ENCODE data around the gene FAM32A.
"Not testable (repeated sequence)": the region's sequence is repeated elsewhere in the genome, so short reads cannot be mapped to it uniquely, and the experiment has no call there.

The FAM32A gene

DNA sequence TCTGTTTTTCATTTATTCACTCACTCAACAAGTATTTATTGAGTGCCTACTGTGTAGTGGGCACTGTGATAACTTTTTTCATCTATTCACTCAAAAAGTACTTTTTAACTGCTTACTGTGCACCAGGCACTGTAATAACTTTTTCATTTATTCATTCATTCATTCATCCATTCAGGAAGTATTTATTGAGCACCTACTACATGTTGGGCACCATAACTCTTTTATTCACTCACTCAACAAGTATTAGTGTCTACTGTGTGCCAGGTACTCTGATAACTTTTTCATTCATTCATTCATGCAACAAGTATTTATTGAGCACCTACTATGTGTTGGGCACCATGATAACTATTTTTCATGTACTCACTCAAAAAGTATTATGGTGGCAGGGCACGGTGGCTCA lies 18.8 kb upstream of the FAM32A start:
- no peak for DNase-seq

DNA sequence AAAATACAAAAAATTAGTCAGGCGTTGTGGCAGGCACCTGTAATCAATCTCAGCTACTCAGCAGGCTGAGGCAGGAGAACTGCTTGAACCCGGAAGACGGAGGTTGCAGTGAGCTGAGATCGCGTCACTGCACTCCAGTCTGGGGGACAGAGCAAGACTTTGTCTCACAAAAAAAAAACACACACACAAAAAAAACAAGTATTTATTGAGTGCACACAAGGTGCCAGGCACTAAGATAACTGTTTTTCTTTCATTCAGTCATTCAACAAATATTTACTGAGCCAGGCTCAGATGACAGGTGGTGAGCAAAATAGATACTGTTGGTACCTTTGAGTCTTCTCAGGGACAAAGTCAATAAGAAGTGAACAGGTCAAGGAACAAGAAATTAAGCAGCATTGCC lies 18.2 kb upstream of the FAM32A start:
- no peak for DNase-seq

DNA sequence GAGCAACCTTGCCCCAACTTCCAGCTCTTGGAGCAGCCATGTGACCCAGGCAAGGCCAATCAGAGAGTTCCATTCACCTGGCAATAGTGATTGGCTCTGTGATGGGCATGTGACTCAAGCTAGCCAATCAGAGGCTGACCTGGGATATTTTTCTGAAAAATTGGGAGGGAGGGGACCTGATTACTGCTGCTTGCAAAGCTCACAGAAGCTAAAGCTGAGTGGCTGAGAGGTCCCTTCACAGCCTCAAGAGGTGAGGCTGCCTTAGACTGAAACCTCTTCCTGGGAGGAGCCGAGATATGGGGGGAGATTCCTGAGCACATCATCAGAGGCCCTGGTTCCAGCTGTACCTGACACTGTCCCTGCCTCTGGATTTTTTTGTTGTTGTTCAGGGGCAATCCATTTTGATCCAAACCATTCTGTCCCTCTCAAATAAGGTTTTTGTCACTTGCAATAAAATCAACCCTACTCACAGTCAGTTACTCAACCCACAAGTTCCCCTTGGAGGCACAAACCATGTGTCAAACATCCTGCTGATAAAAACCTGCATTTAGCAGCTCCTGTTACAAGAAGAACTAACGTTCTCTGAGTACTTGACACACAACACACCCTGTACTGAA lies 16.6 kb upstream of the FAM32A start:
- DNase-seq, result no peak

DNA sequence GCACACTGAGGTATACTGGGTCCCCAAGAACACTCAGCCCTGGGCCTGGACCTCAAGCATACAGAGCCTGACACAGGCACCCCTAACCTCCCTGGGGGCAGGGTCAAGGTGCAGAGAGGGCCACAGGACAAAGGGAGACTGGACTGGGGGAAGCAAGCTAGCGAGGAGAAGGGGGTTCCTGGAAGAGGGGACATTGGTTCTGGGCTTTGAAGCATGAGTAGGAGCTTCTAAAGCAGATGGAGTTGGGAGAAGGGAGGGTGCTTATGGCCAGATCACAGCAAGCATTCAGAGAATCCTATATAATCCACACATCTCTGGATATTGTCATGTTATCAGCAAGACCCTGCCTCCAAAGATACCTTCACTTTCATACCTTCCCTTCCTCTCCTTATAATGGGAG lies 15.1 kb upstream of the FAM32A start:
- DNase-seq, result no peak

DNA sequence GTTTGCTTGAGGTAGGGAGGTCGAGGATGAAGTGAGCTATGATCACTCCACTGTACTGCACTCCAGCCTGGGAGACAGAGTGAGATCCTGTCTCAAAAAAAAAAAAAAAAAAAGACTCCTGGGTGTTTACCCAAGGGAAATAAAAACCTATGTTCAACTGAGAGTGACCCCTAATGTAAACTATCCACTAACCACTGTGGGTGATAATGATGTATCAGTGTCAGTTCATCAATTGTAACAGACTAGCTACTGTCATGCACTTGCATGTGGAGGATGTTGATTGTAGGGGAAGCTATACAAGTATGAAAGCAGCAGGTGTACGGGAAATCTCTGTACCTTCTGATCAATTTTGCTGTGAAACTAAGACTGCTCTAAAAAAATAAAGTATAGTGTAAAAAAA lies 9.3 kb upstream of the FAM32A start:
- no peak for DNase-seq

DNA sequence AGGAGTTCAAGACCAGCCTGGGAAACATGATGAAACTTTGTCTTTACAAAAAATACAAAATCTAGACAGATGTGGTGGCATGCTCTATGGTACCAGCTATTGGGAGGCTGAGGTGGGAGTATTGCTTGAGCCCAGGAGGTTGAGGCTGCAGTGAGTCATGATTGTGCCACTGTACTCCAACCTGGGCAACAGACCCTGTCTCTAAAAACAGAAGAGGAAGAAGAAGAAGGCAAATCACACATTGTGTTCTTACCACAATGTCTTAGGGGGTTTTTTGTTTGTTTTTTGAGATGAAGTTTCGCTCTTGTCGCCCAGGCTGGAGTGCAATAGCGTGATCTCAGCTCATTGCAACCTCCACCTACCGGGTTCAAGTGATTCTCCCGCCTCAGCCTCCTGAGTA lies 6.3 kb upstream of the FAM32A start:
- not testable (repeated sequence) for DNase-seq

DNA sequence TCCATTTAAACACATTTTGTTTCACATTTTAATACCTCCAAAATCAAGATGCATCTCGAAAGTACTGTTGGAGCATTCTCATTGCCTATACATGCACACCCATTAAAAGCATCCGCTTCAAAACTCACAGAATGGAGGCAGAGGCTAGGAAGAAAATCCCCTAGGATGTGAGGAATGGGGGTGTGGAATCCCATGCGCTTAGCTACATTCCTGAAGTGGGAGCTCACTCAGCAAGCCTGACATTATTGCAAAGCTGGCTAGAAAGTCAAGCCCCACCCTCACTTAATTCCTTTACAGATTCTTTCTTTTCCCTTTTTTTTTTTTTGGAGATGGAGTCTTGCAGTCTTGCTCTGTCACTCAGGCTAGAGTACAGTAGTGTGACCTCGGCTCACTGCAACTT lies 4.6 kb upstream of the FAM32A start:
- no peak for DNase-seq

DNA sequence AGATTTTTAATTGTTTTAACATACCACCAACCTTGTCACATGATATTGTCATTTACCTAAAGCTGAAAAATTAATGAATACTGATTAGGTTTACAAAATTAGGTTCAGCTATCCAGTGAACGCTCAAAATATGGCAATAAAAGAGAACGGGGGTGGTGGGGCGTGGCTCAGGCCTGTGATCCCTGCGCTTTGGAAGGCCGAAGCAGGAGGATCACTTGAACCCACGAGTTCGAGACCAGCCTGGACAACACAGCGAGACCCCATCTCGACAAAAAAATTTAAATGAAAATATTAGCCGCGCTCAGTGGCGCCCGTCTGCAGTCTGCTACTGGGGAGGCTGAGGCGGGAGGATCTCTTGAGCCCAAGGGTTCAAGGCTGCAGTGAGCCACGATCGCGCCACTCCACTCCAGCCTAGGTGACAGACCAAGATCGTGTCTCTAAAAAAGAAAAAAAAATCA lies 516 bp upstream of the FAM32A start:
- no peak for DNase-seq

DNA sequence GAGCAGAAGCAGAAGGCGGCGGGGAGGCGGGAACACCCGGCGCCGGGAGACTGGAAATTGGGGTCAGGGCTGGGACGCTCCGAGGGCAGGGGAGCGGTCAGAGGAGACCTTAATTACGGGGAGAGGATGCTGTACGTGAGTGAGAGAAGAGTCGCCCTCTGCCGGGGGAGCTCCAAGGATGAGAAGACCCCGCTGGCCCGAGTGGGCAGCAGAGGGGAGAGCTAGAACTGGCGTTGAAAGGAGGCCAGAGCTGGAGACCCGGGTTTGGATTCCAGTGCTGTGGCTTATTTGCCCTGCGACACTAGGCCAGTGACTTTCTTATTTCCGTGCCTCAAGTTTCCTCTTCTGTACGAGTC lies 536 bp downstream of the FAM32A start:
- peak; percentile 28 for DNase-seq

DNA sequence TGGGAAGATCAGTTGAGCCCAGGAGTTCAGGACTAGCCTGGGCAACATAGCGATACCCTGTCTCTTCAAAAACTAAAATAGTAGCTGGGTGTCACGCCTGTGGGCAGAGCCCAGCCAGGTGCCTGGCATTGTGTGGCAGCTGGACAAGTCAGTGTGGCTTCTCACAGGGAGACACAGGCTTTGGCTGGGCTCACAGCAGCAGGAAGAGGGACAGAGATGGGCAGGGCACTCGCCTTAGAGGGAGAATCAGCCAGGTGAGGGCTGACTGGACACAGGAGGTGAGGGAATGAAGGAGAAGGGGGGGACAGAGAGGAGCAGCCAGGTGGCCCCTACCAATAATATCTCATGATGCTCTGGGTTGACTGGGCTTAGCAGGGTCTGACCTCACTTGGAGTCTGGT lies 3.3 kb downstream of the FAM32A start:
- no peak for DNase-seq

DNA sequence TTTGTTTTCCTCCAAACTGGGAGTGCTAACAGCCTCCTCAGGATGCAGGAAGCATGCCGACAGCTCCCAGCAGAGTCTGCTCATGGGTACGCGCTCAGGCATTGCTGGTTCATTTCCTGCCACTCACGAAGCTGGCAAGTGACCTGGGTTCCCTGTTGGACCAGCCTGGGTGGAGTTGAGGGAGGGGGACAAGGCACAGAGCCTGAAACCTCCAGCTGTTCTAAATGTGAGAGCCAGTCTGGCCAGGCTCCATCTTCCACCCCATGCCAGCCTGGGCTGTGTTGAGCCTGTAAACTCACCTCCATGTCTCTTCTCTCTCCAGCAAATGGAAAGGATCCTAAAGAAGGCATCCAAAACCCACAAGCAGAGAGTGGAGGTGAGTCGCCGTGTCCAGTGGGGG lies 5.0 kb downstream of the FAM32A start:
- no peak for DNase-seq

DNA sequence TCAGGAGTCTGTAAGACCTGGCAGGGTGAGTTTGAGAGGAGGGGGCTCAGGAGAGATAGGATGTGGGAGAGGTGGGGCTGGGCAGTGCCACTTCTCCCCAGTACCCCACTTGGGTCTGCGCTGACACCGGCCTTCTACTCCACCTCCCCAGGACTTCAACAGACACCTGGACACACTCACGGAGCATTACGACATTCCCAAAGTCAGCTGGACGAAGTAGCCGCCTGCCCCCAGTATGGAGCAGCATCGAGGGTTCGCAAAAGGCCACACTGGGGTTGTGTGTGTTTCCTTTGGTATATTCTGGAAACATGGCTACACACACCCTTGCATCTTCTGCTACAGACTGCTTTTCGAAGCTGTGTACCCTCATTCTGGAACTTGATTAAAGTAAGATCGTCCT lies 5.5 kb downstream of the FAM32A start:
- no peak for DNase-seq

DNA sequence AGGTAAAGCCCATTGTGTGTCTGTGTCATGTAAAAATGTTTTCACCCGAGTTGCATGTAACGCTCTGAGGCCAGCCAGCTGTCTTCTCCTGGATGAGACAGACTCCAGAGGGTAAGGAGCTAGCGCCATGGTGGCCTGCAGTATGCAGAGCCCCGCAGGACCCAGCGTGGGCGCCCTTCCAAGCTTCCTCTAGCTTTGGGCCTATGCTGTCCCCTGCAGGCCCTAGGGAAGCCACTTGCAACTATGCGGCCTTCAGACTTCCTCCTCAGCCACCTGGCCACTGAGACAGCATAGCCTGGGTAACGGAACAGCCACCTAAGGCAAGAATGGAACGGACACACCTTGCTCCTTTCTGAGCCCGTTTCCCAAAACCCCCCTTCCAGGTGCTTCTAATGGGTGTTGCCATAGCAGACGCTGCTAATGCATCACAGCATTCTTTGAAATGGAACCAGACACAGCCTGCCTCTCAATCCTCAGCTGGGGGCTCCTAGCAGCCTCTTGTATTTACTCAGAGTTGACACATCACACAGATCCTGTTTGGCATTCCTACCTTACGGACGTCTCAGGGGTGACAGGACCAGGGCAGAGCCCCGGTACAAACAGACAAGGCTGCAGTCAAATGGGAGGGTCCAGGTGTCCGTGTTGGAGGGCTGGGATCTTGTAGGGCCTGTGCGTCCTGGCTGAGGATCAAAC lies 6.2 kb downstream of the FAM32A start:
- no peak for DNase-seq

DNA sequence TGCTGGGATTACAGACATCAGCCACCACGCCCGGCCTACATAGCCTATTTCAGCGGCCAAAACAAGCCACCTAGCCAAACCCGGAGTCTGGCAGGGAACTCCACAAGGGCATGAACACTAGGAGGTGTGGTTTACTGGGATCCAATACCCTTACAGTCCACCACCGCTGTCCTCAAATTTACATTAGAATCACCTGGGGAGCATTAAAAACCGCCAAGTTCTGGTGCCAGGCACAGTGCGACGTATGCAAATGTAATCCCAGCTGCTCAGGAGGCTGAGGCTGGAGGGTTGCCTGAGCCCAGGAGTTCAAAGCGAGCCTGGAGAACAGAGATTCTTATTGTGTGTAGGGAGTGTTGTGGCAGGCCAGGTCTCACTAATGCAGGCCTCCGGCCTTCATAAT lies 8.3 kb downstream of the FAM32A start:
- no peak for DNase-seq

DNA sequence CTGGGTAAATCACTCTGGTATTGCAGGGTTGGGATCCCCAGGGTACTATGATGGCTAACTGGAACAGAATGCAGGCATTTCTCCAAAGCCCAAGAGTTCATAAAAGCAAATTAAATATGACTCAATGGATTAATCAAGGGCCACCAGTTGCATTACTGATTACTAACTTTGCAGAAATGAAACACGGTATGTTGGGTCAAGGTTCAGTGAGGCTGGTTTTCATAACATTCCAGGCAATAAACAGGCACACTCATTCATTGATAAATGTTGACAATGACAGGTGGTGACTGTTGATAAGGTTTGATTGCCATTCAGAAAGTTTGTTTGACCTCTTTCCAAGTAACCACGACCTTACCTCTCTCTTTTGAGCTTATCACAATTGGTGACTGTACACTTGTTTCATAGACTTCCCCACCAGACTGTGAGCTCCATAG lies 12.0 kb downstream of the FAM32A start:
- DNase-seq, result no peak

DNA sequence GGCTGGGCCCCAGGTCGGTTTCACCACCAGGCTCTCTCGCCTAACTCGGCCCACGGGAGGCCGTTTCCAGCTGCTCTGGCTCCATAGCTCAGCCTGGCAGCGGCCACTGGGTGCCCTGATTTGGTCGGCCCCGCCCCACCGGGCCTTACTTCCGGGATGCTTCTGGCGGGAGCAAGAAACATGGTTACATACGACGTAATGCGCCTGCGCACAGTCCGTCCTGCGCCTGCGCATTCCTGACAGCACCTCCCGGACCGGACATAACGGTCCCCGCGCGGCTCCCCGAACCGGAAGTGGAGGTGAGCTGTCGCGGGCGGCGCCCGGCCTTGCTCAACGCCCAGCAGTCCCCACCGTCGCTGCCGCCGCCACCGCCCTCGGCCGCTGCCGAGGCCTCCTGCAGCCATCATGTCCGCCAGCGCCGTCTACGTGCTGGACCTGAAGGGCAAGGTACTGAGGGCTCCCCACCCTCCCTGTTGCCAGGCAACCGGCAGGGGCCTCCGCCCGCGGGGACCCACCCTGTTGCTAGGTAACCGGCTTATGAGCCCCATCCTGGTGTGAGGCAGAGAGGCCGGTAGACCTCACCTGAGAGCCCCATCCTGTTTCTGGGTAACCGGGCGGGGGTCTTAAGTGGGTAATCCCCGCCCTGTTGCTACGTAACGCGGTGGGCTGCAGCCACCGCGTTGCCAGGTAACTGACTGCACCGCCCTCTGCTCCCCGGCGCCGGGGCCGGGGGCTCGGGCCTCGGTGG lies 12.6 kb downstream of the FAM32A start, which contains the start of gene AP1M1:
AP1M1 (plus strand) TSS at position 290 of the 748 bp plus-strand sequence; CDS start at position 406, 116 bp downstream.
- DNase-seq, result peak; percentile 93

DNA sequence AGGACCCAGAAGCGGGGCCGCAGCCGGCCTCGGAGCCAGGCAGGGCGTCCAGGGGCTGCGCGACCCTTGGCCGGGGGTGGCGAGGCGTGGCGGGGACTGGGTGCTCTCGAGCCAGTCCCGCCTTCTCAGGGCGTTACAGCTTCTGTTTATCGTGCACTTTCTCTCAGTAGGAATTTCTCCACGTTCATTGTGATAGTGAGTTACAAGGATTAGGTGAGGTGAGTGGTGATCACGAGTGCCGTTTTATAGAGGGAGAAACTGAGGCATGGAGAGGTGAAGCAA lies 13.1 kb downstream of the FAM32A start:
- no peak for DNase-seq

DNA sequence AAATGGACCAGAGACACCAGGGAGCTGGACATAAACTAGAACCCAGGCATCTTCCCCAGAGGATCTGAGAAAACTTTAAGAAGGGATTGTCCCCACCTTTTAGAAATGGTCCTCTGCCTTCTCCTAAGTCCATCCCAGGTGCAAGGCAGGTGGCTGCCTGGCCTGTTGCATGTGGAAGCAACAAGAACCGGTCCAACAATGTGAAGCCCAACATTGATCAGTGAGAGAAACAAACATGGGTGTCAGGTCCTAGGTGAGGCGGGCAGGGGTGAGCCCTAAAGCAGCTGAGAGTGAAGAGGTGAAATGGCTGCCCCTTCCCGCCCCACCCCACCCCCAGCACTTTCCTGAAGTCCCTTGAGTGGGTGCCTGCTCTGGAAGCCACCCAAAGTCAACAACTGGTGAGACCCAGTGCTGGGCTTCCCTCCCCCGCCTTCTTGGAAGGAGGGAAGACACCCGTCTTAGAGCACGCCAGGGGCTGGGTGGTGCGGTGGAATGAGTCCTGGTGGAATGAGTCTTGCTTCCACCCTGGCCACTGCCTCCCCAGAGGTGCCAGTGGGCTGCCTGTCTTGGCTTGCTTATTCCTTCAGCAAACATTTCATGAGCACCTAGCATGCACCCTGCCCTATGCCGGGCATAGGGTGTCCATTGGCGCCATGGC lies 14.2 kb downstream of the FAM32A start:
- no peak for DNase-seq

DNA sequence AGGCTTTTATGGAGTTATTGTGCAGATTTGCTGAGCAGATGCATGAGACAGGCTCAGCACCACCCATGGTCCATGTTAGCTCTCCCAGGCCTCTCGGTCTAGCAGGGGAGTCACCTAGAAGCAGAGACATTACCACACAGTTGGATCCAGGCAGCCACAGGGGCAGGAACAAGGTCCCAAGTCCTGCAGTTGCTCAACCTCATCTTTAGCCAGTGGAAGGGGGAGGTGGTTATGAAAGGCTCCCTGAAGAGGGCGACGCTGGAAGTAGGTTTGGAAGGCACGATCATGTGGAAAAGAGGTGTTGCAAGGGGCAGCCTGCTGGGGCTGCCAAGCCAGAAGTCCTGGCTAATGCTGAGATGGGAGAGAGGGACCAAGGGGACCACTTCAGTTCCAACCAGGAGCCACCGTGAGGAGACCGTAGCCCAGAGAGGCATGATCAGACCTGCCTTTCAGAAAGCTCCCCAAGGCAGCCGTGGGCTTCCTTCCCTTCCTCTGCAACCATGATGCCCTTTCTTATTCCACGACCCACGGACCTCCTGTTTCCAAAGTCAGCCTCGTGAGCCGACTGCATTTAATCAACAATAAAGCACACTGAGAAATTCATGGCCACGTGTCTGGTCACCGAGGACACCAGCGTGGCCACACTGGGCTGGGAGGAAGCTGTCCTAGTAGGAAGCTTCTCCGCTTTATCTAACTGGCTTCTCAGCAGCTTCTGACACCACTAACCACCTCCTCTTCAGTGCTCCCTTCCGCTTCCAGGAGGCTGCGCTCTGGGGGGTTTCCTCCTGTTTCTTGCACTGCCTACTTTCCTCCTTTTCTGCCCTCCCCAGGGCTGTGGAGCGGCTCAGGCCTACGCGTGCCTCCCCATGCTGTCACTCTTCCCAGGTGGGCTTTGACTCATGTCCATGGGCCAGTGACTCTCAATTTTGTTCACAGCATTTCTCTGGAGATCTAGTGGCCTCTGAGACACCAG lies 15.1 kb downstream of the FAM32A start:
- DNase-seq, result no peak

DNA sequence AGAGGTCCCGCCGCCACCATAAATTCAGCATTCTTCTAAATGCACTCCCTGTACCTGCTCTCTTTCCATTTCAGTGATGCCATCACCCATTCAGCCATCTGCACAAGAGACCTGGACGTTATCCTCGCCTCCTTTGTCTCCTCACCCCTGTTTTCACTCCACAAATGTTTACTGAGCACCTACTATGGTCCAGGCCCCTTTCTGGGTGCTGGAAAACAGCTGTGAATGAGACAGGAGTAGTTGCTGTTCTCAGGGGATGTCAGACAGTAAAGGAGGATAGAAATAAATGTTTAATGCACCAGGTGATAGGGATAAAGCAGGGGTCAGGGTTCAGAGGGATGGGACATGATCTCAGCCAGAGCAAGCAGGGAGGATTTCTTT lies 15.8 kb downstream of the FAM32A start:
- DNase-seq, result no peak

DNA sequence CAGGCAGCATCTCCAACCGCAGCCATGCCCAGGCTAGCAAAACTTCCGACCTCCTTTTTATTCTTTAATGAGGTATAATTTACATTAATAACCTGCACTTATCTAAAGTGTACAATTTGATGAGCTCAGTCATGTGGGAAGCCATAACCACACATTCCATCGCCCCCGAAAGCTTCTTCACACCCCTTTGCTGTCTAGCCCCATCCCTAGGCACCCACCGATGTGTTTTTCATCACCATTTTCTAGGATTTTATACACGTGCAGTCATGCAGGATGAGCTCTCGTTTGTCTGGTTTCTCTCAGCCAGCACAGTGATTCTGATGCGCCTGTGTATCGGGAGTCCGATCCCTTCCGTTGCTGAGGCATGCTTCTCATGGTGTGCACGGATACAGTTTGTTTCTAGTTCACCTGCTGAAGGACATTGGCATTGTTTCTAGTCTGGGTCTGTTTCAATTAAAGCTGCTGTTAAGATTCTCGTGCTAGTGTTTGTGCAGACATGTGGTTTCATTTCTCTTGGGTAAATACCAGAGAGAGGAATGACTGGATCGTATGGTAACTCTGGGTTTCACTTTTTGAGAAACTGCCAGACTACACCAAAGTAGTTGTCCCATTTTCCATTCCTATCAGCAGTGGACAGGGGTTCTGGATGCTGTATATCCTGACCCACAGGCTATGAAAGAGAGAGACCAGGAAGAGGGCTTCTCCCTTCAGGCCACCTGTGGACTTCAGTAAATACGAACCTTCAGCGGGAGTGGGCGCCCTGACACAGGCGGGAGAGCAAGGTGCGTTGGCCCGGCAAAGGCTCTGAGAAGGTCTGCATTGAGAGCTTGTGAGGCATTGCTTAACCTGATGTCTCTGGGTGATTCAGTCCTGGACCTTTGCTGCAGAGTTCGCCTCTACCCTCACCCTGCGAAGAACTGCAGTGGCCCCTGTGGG lies 17.4 kb downstream of the FAM32A start:
- DNase-seq, result peak; percentile 36

Data from NCI-H2227 treated with DMSO at 0.1 percent for 48 hours (cell line).